ENCODE results near the gene IL13RA2.

IL13RA2 gene

GRCh38 chrX:114985967-114986592 is 31.3 kb downstream of the IL13RA2 start:
- no peak for DNase-seq

DNA sequence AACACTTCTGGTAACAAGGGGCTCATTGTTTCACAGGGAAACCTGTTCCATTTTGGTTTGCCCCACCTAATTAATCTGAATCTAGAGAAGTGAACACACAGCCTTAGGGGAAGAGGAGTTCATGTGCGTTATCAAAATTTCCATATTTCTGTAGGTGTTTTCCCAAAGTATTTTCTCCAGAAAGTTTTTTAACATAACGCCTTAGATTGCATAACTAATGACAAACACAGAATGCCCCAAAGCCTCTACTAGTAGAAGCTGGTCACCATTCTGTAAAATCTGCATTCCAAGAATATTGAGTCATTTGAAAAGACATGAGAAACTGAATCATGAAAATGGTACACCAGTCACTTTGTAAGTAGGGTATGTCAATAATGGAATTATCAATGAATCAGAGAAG is 41.1 kb downstream of the IL13RA2 start:
- DNase-seq = no peak

GRCh38 chrX:114973013-114973412 is 44.4 kb downstream of the IL13RA2 start:
- DNase-seq = no peak

DNA sequence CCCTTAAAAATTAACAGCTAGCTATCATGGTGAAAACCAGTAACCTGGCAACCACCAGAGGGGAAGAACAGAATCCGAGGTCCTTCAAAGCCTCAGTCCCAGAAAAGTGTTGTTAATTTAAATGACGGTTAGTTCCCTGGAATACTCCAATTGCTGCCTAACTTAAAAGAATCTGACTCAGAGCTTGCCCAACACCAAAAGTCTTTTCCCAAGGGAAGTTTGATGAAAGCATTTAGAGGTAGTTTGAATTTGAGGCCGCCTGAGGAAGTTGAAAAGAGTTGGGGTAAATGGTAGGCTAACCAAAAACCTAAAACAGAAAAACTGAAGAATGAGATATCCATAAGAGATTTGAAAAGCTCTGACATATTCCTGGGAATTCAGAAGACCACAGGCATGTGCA is 46.6 kb downstream of the IL13RA2 start:
- DNase-seq = no peak

DNA sequence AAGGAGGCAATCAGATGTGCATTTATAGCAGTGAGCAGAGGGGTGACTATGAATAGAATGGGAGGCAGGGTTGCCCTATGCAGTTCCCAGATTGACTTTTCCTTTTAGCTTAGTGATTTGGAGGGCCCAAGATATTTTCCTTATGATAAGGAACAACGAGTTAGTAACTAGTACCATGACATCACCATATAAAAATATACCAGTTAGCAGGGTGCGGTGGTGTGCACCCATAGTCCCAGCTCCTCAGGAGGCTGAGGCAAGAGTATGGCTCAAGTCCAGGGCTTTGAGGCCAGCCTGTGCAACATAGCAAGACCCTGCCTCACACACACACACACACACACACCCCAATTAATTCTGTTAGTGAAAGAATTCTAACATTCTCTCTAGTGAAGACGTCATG is 53.0 kb downstream of the IL13RA2 start:
- no peak for DNase-seq

DNA sequence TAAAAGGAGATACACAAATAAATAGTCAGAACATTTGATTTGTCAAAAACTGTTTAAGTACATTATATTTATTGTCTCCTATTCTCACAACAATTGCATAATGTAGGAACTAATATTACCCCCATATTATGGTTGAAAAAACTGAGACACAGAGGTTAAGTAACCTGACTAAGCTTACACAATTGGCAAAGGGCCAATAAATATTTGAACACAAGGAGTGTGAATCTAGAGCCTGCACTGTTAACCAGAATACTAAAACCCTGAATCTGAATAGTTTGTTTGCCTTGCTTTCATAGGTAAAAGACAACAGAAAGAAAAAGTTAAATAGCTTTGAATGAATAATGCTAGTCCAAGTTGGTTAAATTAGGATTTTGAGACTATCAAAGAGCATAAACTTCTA is 55.2 kb downstream of the IL13RA2 start:
- no peak for DNase-seq

- DNase-seq = no peak
These were observed 57.7 kb downstream of the IL13RA2 start for GRCh38 chrX:114959729-114960128.

Measured in COR-L47 (cell line).